ENCODE measurements around the gene BABAM2.

- TF ChIP-seq CTCF (IDR thresholded peaks at IDR 0.05) (no peak), POLR2A (IDR thresholded peaks at IDR 0.05) (no peak), POLR2AphosphoS5 (IDR thresholded peaks at IDR 0.05) (no peak), EP300 (IDR thresholded peaks at IDR 0.05) (no peak)
Observed at GRCh38 chr2:28263690-28264089, 373.2 kb downstream of the BABAM2 start.

Measured in sigmoid colon (tissue), 4 donors.